GM18858 (cell line): Measurements from ENCODE around the gene BMP2.

Experiments
- ATAC-seq: cut with Tn5 transposase; IDR thresholded peaks from one replicate; pipeline ENCODE4 v1.9.1; 2021; ENCODE audit not compliant: unreplicated experiment

The BMP2 gene

GRCh38 chr20:6767536-6768227, at the start of gene BMP2:
Gene BMP2 (plus strand): TSS chr20:6767686. CDS start chr20:6770127, 2,441 bp downstream.
- peak; percentile 53 for ATAC-seq

DNA sequence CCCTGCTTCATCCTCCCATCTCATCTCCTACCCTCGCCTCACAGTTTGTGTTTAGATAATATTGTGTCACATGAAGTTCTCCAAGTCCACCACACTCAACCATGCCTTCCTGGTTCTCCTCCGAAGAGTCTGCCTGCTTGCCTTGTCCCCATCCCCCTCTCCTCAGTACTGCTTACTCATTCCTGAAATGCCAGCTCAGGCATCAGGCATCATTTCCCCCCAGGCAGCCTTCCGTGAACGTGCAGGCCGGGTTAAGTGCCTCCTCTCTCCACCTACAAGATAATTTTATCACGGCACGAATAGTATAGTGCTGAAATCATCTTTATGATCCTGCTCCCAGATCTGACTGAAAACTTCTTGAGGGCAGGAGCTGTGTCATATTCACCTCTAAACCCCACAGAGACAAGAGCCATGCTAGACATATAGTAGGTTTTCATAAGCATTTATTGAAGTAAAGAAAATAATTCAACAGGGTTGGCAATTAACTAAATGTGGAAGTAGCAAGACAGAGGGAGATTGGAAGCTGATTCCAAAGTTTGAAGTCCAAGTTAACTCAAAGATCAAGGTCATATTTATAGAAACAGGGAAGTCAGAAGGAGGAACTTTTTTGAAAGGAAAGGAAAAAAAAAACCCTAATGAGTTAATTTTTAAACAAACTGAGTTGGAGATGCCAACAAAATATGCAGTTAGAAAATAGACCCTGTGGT, 48.7 kb upstream of the BMP2 start:
- ATAC-seq = no peak

DNA sequence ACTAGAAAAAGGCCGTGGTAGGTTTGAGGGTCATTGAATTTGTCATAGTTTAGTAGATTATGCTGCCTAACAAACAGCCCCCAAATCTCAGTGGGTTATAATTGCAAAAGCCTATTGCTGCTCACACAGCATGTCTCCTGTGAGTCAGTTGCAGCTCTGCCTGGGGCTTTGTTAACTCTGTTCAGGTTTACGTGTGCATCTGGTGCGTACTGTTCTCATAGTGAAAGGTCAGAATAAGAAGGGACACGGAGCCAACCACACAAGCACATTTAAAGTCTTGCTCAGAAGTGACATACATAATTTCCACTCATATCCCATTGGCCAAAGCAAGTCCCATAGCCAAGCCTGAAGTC, 48.1 kb upstream of the BMP2 start:
- ATAC-seq = no peak

GRCh38 chr20:6726761-6727160, 40.7 kb upstream of the BMP2 start:
- no peak for ATAC-seq

DNA sequence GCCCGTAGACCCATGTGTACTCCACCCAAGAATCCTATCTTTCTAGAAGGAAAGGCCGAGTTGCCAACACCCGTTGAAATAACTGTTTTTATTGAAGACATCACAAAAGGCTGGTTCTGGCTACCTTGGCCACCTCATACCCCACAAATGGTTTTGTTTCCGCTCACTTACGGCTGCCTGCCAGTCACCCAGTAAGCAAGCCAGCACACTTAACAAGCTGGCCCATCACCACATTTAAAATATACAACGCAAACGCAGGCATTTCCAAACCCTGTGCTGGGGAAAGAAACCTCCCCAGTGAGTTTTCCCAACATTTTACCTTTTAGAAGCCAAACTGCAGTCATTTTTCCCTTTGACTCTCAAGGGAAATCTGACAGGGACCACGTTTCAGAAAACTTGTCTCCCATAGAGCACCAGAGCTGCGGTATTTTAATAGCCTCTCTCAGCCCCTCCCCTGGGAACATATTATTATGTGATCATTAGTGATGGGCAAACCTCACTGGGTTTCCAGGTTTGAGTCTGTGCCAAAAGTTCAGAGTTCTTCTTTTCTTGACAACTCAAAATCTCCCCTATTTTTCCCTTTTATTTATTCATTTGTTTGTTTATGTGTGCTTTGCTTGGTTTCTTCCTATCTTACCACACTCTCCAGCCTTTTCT, 36.7 kb upstream of the BMP2 start:
- ATAC-seq = no peak

GRCh38 chr20:6732001-6732447, 35.5 kb upstream of the BMP2 start:
- ATAC-seq = no peak

DNA sequence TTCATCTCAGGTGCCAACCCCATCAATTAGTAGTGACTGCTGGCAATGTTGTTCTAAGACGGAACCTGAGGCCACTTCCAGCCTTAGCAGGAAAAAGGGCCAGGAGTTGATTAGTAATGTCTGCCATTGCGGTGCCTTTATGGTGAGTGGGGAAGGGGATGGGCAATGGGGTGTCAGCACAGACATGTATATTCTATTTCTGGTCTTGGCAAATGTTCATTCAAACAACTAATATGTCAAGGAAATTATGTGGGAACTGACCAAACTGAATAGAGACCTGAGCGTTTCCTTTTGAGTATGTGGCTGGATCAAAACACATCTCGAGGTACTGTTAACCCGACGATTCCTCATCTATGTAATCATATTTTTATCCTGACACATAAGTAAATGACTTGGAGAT, 34.6 kb upstream of the BMP2 start:
- ATAC-seq = no peak

DNA sequence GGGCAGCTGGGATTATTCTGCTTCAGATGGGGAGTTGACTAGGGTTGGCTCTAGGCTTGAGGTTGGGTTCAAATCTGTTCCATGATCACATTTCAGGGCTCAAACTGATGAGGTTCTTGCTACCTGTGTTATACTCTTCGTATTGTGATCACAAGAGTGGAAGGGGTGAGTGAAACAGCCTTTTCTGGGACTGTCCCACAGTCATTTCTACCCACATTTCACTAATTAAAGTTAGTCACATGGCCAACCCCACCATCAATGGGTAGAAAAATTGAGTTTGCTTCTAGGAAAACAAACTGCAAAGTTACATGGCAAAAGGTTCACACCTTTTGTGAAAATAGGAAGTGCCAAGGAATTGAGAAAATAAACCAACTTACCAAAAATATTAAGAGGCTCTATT, 33.5 kb upstream of the BMP2 start:
- no peak for ATAC-seq

DNA sequence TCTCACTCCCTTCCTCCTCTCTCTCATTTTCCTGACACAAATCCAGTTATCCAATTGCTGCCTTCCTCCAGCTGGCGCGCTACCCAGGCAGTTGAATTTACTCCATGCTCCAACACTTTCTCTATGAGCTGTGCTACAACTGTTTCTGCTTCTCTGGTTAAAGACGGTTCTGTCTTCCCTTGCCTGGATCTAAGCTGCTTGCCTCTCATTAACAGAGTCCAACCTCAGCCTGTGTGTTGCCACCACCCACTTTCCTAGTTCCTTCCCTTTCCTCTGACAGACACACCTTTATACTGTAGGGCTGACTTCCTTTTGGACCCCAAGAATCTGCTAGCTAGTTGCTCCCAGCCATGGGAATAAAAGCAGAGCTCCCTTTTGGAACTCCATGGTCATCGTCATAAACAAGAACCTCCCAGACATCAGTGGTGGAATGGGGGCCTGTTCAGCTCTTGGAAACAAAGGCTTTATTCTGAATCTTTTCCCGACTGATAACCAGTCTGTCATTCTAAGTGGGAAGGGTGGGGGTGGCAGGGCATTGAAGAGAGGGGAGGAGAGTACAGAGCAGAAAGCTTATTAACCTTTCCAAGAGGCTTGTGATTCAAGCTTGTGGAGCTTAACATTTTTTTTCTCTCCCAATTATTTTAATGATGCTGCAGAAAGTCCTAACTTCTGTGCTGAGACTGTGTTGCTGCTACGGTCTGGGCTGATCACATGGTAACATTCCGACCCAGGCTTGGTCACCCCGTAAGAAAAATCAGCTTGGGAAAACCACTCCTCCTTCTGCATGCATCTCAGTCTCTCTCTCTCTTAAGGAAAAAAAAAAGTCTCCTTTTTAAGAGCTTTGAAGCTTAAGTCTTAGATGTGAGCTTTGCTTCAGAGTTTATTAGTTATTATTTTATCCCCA, 31.3 kb upstream of the BMP2 start:
- no peak for ATAC-seq

DNA sequence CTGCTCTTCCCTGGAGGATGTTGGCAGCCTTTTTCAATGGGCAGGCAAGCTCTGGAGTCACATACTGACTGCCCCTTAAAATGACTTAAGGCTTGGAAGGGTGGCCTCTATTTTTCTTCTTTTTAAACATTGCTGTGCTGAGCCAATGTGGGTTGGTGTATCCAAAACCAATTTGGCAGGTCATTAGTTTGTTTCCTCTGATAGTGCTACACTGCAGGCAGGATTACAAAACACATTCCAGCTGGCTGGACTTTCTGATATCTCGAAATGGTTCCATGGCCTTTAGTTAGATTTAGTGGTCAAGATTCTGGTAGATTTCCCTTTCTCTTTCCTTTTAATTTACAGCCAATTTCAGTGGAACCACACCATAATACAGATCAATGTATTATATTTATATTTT, 28.1 kb upstream of the BMP2 start:
- no peak for ATAC-seq

DNA sequence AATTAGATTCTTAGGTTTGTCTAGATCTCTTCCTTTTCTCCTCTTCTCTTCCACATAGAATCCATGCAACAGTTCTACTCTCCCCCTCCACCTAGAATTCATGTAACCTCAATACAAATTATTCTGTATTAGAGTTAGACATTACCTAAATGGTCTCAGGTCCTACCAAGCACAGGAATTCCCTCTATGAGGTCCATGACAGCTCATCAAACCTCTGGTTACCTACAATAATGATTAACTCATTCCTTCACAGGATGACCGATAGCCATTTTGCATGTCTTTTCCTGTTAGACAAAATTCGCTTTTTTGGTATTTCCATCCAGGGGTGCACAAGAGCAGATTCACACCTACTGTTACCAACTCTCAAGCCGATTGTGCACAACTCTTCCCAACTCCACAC, 27.4 kb upstream of the BMP2 start:
- no peak for ATAC-seq

- ATAC-seq = no peak
These were observed 23.3 kb upstream of the BMP2 start for GRCh38 chr20:6744180-6744579.

GRCh38 chr20:6744805-6745204, 22.7 kb upstream of the BMP2 start:
- no peak for ATAC-seq

DNA sequence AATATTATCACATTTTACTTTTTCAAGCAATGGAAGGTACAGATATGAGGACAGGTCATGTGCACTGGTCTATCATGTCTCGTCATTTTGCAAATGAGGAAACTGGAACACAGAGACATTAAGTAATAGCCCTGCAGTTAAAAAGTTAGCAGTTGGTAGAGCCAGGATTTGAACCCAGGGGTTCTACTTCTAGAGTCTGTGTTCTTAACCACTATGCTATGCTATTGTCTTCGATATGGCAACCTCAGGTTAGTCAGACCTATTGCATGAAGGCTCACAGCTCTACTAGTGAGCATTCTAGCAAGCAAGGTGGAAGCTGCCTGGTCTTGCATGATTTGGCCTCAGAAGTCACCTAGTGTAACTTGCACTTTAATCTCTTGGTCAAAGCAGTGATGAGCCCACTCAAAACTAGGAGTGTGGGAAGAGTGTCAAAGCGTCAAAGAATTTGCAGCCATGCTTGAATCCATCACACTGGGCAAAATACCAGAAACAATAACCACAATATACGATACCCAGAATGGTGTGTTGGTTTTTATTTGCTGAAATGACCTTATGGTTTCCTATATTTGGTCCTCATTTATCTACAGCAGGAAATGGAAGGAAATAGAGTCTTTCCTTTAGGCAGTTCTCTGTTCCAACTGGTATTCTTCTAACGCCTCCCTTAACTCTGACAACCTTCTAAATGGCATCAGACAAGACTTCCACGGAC, 20.4 kb upstream of the BMP2 start:
- no peak for ATAC-seq

- no peak for ATAC-seq
These were observed 17.0 kb upstream of the BMP2 start for GRCh38 chr20:6750438-6750837.

DNA sequence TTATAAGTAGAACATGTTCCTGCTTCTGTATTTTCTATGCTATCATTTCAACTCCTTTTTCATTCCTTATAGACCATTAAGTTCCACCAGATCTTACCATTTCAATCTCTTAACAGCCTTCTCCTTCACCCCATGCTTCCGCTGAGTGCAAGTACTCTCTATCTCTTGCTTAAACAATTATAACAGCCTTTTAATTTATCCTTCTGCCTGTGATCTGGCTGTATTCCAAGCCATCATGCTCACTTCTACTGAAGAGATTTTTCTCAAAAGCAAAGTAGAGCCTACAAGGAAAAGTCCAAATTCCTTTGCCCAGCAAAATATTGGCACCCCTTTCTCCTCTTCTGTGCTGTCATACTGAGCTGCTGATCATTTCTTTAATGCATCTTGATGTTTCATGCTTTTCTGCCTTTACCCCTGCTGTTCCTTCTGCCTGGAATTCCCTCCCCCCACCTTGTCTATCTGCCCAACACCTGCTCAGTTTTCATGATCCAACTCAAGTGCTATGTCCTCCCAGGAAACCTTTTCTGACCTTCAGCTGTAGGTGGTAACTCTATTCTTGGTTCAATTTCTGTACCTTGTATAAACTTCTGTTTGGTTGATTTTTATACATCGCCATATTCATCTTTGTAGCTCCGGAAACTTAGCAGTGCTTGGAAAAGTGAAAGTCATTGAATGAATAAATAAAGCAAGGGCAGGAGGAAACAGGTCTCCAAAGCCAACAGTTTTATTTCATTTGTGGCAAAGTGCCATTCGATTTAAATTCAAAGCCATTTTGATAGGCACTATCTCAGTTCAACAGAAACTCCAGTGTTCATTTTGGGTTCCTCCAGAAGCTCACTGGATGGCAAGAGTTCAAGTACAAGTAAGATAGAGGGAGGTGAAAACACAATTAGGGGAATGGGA, 10.5 kb upstream of the BMP2 start:
- no peak for ATAC-seq

- ATAC-seq = no peak
These were observed 2.9 kb upstream of the BMP2 start for GRCh38 chr20:6764619-6765018.

DNA sequence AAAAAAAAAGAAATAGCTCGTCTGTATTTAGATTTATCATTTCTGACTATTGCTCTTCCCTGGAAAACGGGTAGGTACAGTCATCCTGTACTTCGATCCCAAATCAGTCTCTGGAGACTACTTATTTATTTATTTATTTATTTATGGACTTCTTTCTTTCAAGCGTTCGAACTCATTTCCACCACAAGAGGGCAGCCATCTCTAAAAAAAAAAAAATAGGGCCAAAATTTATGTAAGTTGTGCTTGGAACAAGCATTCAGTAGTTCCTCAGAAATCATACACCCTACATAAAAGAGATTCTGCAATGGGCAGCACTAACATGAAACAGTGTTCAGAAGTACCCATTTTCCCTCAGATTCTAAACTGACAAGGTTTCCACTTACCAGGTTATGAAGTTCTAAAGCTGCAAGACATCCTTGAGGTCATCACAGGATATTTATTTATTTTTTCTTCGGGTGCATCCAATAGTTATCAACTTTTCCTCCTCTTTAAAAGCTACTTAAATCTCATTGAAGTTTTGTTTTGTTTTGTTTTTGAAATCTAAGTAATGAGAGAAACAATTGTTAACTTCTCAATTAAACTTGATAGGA, 1.9 kb upstream of the BMP2 start:
- ATAC-seq = peak; percentile 47

DNA sequence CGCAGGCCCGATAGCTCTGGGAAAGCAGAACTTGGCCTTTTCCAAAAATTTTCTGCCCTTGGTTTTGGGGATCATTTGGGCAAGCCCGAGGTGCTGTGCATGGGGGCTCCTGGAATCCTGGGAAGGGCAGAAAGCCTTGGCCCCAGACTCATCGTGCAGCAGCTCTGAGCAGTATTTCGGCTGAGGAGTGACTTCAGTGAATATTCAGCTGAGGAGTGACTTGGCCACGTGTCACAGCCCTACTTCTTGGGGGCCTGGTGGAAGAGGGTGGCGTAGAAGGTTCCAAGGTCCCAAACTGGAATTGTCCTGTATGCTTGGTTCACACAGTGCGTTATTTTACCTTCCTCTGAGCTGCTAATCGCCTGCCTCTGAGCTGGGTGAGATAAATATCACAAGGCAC, 1.1 kb upstream of the BMP2 start:
- ATAC-seq = no peak
